ENCODE measurements around the gene ASB13. TPM values are rescaled to one million over a fixed set of nuclear protein-coding genes. Genes with fewer than 3 reads are reported as not detected.

The ASB13 gene
- total and polyA plus RNA-seq, 2 donors from 2014 or later = 47.7 to 95.1 TPM

DNA sequence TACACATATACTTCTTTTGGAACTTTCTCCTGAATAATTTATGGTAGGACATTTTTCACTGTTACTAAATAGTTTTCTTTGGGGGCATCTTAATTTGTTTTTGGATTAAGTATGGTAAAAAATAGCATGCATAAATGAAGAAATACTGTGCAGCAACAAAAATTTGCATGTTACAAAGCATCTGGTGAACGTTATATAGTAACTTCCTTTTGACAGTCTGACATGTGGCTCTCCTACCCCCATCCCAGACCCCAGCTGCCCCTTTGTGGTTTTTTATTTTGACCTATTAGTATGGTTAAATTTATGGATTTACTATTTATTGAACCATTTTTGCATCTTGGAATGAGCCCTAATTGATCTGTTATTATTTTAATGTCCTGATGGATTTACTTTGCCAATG lies 28.2 kb upstream of the ASB13 start:
- no peak for FAIRE-seq
- TF ChIP-seq, protein P1, sequence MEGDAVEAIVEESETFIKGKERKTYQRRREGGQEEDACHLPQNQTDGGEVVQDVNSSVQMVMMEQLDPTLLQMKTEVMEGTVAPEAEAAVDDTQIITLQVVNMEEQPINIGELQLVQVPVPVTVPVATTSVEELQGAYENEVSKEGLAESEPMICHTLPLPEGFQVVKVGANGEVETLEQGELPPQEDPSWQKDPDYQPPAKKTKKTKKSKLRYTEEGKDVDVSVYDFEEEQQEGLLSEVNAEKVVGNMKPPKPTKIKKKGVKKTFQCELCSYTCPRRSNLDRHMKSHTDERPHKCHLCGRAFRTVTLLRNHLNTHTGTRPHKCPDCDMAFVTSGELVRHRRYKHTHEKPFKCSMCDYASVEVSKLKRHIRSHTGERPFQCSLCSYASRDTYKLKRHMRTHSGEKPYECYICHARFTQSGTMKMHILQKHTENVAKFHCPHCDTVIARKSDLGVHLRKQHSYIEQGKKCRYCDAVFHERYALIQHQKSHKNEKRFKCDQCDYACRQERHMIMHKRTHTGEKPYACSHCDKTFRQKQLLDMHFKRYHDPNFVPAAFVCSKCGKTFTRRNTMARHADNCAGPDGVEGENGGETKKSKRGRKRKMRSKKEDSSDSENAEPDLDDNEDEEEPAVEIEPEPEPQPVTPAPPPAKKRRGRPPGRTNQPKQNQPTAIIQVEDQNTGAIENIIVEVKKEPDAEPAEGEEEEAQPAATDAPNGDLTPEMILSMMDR (IDR thresholded peaks at IDR 0.05; ENCODE audit: borderline replicate concordance, extremely low read depth, insufficient read depth) = no peak

DNA sequence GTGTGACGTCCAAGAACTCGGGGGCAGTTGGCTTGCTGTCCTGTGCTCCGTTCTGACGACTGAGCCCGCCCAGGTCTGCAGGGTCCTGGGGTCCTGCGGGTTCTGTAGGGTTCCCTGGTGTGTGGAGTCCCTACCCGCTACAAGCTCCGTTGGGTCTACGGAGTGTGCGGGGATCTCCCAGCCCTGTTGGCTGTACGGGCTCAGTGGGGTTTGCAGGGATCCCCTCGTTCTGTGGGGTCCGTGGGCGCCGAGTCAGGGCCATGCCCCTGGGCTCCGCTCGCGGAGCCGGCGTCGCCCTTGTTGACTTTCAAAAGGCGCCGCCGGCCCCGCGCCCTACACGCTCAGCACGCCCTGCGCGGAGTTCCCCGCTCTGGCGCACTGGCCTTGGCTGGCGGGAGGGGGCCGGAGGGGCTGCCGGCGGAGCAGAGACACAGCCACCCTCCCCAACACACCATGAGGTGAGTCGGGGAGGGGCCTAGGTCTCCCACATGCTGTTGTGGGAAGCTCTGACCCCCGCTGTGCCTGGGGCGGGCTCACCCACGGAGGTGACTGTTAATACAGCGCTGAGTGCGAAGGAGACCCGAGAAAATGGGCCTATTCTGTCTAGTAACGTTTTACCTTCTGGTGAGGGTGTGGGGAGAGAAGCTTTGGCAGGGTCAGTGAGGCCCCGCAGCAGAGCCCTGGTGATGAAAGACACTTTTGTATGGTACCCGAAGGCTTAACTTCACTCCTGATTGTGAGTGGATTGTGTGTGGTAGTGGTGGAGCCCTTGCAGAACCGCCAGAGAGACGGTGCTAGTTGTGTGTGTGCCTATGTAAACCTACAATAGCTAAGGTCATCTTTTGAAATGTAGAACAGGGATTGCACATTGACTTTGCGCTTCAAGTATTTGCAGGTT lies 26.3 kb upstream of the ASB13 start:
- peak overlapping the region; percentile 49 to 75 (median 72) for H3K4me3 ChIP-seq (ENCODE audit: low read length in 3 of 3)
- no peaks in the 10 kb centered on the region for H3K36me3 ChIP-seq (ENCODE audit: control insufficient read depth in 2 of 3, insufficient read depth in 3 of 3, low read length in 3 of 3)
- no peaks in the 10 kb centered on the region for H3K27me3 ChIP-seq (ENCODE audit: control insufficient read depth, insufficient read depth, low read length)
- no peaks in the 10 kb centered on the region for H3K9me3 ChIP-seq (ENCODE audit: control insufficient read depth in 2 of 3, insufficient read depth in 1 of 3, low read length in 3 of 3)
- TF ChIP-seq, protein P1 (IDR thresholded peaks at IDR 0.05; ENCODE audit: borderline replicate concordance, extremely low read depth, insufficient read depth) = no peak
- FAIRE-seq = no peak
- H3K9ac ChIP-seq (ENCODE audit: low read length in 3 of 3) = peak overlapping the region; percentile 44 to 80 (median 69)
- H3K27ac ChIP-seq (ENCODE audit: low read depth in 2 of 2, low read length in 2 of 2) = peak overlapping the region in 1 of 2 donors; percentile 41
- intact Hi-C loops (cut with DNase I) = no loop called here
- peaks cover 0 to 6% (median 0%) of the 10 kb centered on the region in 3 donors for H3K4me1 ChIP-seq (ENCODE audit: control insufficient read depth in 2 of 3, insufficient read depth in 2 of 3, low read depth in 1 of 3, low read length in 3 of 3)
- DNase-seq = peak; percentile 73 to 84 (median 79)

More for the DNA sequence above, 28.2 kb upstream of the ASB13 start:
- Histone ChIP-seq H3K9me3 (ENCODE audit: control insufficient read depth in 2 of 3, insufficient read depth in 1 of 3, low read length in 3 of 3) (no peaks in the 10 kb centered on the region), H3K27me3 (ENCODE audit: control insufficient read depth, insufficient read depth, low read length) (no peaks in the 10 kb centered on the region), H3K36me3 (ENCODE audit: control insufficient read depth in 2 of 3, insufficient read depth in 3 of 3, low read length in 3 of 3) (no peaks in the 10 kb centered on the region), H3K27ac (ENCODE audit: low read depth in 2 of 2, low read length in 2 of 2) (no peak overlapping the region), H3K4me3 (ENCODE audit: low read length in 3 of 3) (no peak overlapping the region), H3K4me1 (ENCODE audit: control insufficient read depth in 2 of 3, insufficient read depth in 2 of 3, low read depth in 1 of 3, low read length in 3 of 3) (peaks cover 0 to 6% (median 0%) of the 10 kb centered on the region in 3 donors), H3K9ac (ENCODE audit: low read length in 3 of 3) (no peak overlapping the region)
- no peak for DNase-seq
- intact Hi-C loops (cut with DNase I) = no loop called here

DNA sequence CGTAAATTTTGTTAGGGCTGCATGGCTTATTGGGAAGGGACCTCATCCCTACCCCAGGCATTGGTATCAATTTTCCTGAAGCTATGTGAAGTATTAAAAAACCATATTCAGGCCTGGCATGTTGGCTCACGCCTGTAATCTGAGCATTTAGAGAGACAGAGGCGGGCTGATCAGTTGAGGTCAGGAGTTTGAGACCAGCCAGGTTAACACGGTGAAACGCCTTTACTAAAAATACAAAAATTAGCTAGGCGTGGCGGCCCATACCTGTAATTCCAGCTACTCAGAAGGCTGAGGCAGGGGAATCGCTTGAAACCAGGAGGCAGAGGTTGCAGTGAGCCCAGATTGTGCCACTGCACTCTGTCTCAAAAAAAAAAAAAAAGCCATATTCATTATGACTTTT lies 25.4 kb upstream of the ASB13 start:
- Histone ChIP-seq H3K9me3 (ENCODE audit: control insufficient read depth in 2 of 3, insufficient read depth in 1 of 3, low read length in 3 of 3) (no peaks in the 10 kb centered on the region), H3K36me3 (ENCODE audit: control insufficient read depth in 2 of 3, insufficient read depth in 3 of 3, low read length in 3 of 3) (no peaks in the 10 kb centered on the region), H3K9ac (ENCODE audit: low read length in 3 of 3) (no peak overlapping the region), H3K4me1 (ENCODE audit: control insufficient read depth in 2 of 3, insufficient read depth in 2 of 3, low read depth in 1 of 3, low read length in 3 of 3) (peaks cover 0 to 3% (median under 1%) of the 10 kb centered on the region in 3 donors), H3K27ac (ENCODE audit: low read depth in 2 of 2, low read length in 2 of 2) (no peak overlapping the region), H3K4me3 (ENCODE audit: low read length in 3 of 3) (peak overlapping the region in 2 of 3 donors; percentile 49 to 72), H3K27me3 (ENCODE audit: control insufficient read depth, insufficient read depth, low read length) (no peaks in the 10 kb centered on the region)
- intact Hi-C loops (cut with DNase I) = no loop called here
- TF ChIP-seq, protein P1 (IDR thresholded peaks at IDR 0.05; ENCODE audit: borderline replicate concordance, extremely low read depth, insufficient read depth) = no peak
- DNase-seq (peak in 1 of 5 donors; percentile 8), FAIRE-seq (no peak)

Measured in kidney (tissue), 14 donors.